Gastrocnemius medialis (tissue), 4 donors: Measurements from ENCODE around the gene LUZP2.

Experiments
- CTCF ChIP-seq, 5 experiments: fragments of 450-650 bp in 3 of 5; fragments of 200-600 bp in 2 of 5; sonication (generic) in 2 of 5; IDR thresholded peaks in 4 of 5; conservative IDR thresholded peaks in 1 of 5; 1 replicate in 4 of 5; 2 replicates in 1 of 5; pipeline ENCODE4 v1.5.1; 2016 to 2019; ENCODE audit warnings: antibody characterized with exemption in 5 of 5, mild to moderate bottlenecking in 3 of 5, moderate library complexity in 3 of 5
- POLR2A ChIP-seq, 2 donors: fragments of 450-650 bp; IDR thresholded peaks; one replicate each; pipeline ENCODE4 v1.6.1; 2017; ENCODE audit warnings: antibody characterized with exemption in 2 of 2, mild to moderate bottlenecking in 2 of 2, moderate library complexity in 2 of 2

- no peak for TF ChIP-seq CTCF (IDR thresholded peaks at IDR 0.05 in 4 of 5, conservative IDR thresholded peaks at IDR 0.05 in 1 of 5)
- no peak for TF ChIP-seq POLR2A (IDR thresholded peaks at IDR 0.05)
These were observed 551.8 kb downstream of the LUZP2 start for GRCh38 chr11:25048632-25049031.
